WTC11 (cell line): ENCODE results near the gene NELFA. TPM values are rescaled to one million over a fixed set of nuclear protein-coding genes. Genes with fewer than 3 reads are reported as not detected.

ENCODE experiments used
- ATAC-seq: fragments of 200-7000 bp; cut with Tn5 transposase; 2 replicates; pipeline ENCODE4 v1.10.0; 2021; ENCODE audit warnings: mild to moderate bottlenecking, moderate library complexity
- CTCF ChIA-PET: fragments of 300-600 bp; sonication (Branson Sonifier 250); formaldehyde crosslinking; loops from one replicate; lab custom pipeline; 2021; ENCODE audit warnings: antibody characterized with exemption; lab: Charles Lee
- POLR2A ChIA-PET: fragments of 350-600 bp; sonication (Branson Sonifier 250); formaldehyde crosslinking; loops from one replicate; lab custom pipeline; 2021; ENCODE audit warnings: antibody characterized with exemption; lab: Charles Lee
- DNase-seq: peaks from one replicate; pipeline ENCODE4 v3.0.0; 2021; ENCODE audit warnings: low spot score
- H3K27ac Mint-ChIP-seq: 2 replicates; pipeline ENCODE4 v1.8.0; 2021; ENCODE audit warnings: mixed read lengths
- H3K27me3 Mint-ChIP-seq: 2 replicates; pipeline ENCODE4 v1.8.0; 2021; ENCODE audit warnings: low read depth, mild to moderate bottlenecking, moderate library complexity, mixed read lengths
- H3K36me3 Mint-ChIP-seq: 2 replicates; pipeline ENCODE4 v1.8.0; 2021; ENCODE audit warnings: mixed read lengths
- H3K4me1 Mint-ChIP-seq: 2 replicates; pipeline ENCODE4 v1.8.0; 2022; ENCODE audit warnings: mixed read lengths
- H3K4me3 Mint-ChIP-seq: 2 replicates; pipeline ENCODE4 v1.8.0; 2021; ENCODE audit warnings: mild to moderate bottlenecking, moderate library complexity, mixed read lengths
- H3K9me3 Mint-ChIP-seq: 2 replicates; pipeline ENCODE4 v1.8.0; 2021; ENCODE audit warnings: mixed read lengths
- CDX4 ChIP-seq: fragments of 250-450 bp; sonication (Bioruptor Pico); IDR thresholded peaks from 2 replicates; pipeline ENCODE4 v1.9.0; 2021; ENCODE audit warnings: moderate library complexity, mild to moderate bottlenecking, inconsistent platforms, borderline replicate concordance
- CTCF ChIP-seq: fragments of 200-600 bp; IDR thresholded peaks from 2 replicates; pipeline ENCODE4 v1.8.0; 2022; ENCODE audit warnings: antibody characterized with exemption
- ELF4 ChIP-seq: sonication (generic); formaldehyde crosslinking; IDR thresholded peaks from 2 replicates; pipeline ENCODE4 v1.8.1; 2022; ENCODE audit warnings: low read depth, mild to moderate bottlenecking, moderate library complexity, missing genetic modification reagents
- FOXJ3 ChIP-seq: sonication (generic); formaldehyde crosslinking; IDR thresholded peaks from 2 replicates; pipeline ENCODE4 v1.9.0; 2021; ENCODE audit warnings: missing genetic modification reagents, mild to moderate bottlenecking, borderline replicate concordance
- FOXK1 ChIP-seq: sonication (generic); formaldehyde crosslinking; IDR thresholded peaks from 2 replicates; pipeline ENCODE4 v1.8.0; 2022; ENCODE audit warnings: mild to moderate bottlenecking, moderate library complexity, missing genetic modification reagents
- FOXP1 ChIP-seq: sonication (generic); formaldehyde crosslinking; IDR thresholded peaks from 2 replicates; pipeline ENCODE4 v1.8.0; 2022; ENCODE audit warnings: missing genetic modification reagents, mild to moderate bottlenecking, moderate library complexity, borderline replicate concordance
- IRF2 ChIP-seq: sonication (generic); formaldehyde crosslinking; IDR thresholded peaks from 2 replicates; pipeline ENCODE4 v1.8.0; 2022; ENCODE audit warnings: low read depth, missing genetic modification reagents, borderline replicate concordance
- JUN ChIP-seq: sonication (generic); formaldehyde crosslinking; IDR thresholded peaks from 2 replicates; pipeline ENCODE4 v1.8.0; 2023; ENCODE audit warnings: mild to moderate bottlenecking, missing genetic modification reagents
- KAT7 ChIP-seq: sonication (generic); formaldehyde crosslinking; IDR thresholded peaks from 2 replicates; pipeline ENCODE4 v1.8.1; 2023; ENCODE audit warnings: missing genetic modification reagents, mild to moderate bottlenecking, borderline replicate concordance
- MXD4 ChIP-seq: fragments of 250-450 bp; sonication (Bioruptor Pico); IDR thresholded peaks from 2 replicates; pipeline ENCODE4 v1.8.0; 2021; ENCODE audit warnings: mild to moderate bottlenecking, moderate library complexity, borderline replicate concordance
- MYBL2 ChIP-seq: sonication (generic); formaldehyde crosslinking; IDR thresholded peaks from 2 replicates; pipeline ENCODE4 v1.8.1; 2023; ENCODE audit warnings: mild to moderate bottlenecking, moderate library complexity, missing genetic modification reagents
- NFATC4 ChIP-seq: fragments of 250-450 bp; sonication (Bioruptor Pico); IDR thresholded peaks from 2 replicates; pipeline ENCODE4 v1.9.0; 2021; ENCODE audit warnings: mild to moderate bottlenecking
- OVOL2 ChIP-seq: fragments of 250-450 bp; sonication (Bioruptor Pico); IDR thresholded peaks from 2 replicates; pipeline ENCODE4 v1.9.0; 2021; ENCODE audit warnings: mild to moderate bottlenecking, borderline replicate concordance
- PRRX2 ChIP-seq: fragments of 250-450 bp; sonication (Bioruptor Pico); IDR thresholded peaks from 2 replicates; pipeline ENCODE4 v1.8.0; 2021; ENCODE audit warnings: mild to moderate bottlenecking
- RORB ChIP-seq: fragments of 250-450 bp; sonication (Bioruptor Pico); IDR thresholded peaks from 2 replicates; pipeline ENCODE4 v1.9.0; 2021; ENCODE audit warnings: mild to moderate bottlenecking
- SMAD3 ChIP-seq: sonication (generic); formaldehyde crosslinking; IDR thresholded peaks from 2 replicates; pipeline ENCODE4 v1.8.0; 2022; ENCODE audit warnings: missing genetic modification reagents, mild to moderate bottlenecking, borderline replicate concordance
- SOX15 ChIP-seq: fragments of 250-450 bp; sonication (Bioruptor Pico); IDR thresholded peaks from 2 replicates; pipeline ENCODE4 v1.9.0; 2021; ENCODE audit warnings: mild to moderate bottlenecking
- TP53 ChIP-seq: sonication (generic); formaldehyde crosslinking; IDR thresholded peaks from 2 replicates; pipeline ENCODE4 v1.8.1; 2023; ENCODE audit warnings: mild to moderate bottlenecking, missing genetic modification reagents
- USF2 ChIP-seq: sonication (generic); formaldehyde crosslinking; IDR thresholded peaks from 2 replicates; pipeline ENCODE4 v1.8.1; 2023; ENCODE audit warnings: mild to moderate bottlenecking, missing genetic modification reagents, moderate library complexity
- ZMAT4 ChIP-seq: fragments of 250-450 bp; sonication (Bioruptor Pico); IDR thresholded peaks from 2 replicates; pipeline ENCODE4 v1.9.0; 2021; ENCODE audit warnings: mild to moderate bottlenecking
- ZNF121 ChIP-seq: sonication (generic); formaldehyde crosslinking; IDR thresholded peaks from 2 replicates; pipeline ENCODE4 v1.8.0; 2023; ENCODE audit warnings: missing genetic modification reagents
- ZNF263 ChIP-seq: sonication (generic); formaldehyde crosslinking; IDR thresholded peaks from 2 replicates; pipeline ENCODE4 v1.8.1; 2022; ENCODE audit warnings: low read depth, mild to moderate bottlenecking, moderate library complexity, missing genetic modification reagents
- ZNF416 ChIP-seq: fragments of 250-450 bp; sonication (Bioruptor Pico); IDR thresholded peaks from 2 replicates; pipeline ENCODE4 v1.9.0; 2021; ENCODE audit warnings: mild to moderate bottlenecking, inconsistent platforms
- total RNA-seq: library from RNA; stranded (reverse); gene quantifications from 3 replicates; pipeline ENCODE4 v1.2.3, GENCODE V29; 2021
- TF ChIP-seq, protein P1 (sequence below): sonication (generic); formaldehyde crosslinking; IDR thresholded peaks from 2 replicates; pipeline ENCODE4 v1.8.1; 2023; ENCODE audit warnings: mild to moderate bottlenecking, moderate library complexity, missing genetic modification reagents
- TF ChIP-seq, protein P2 (sequence below): sonication (generic); formaldehyde crosslinking; IDR thresholded peaks from 2 replicates; pipeline ENCODE4 v1.8.0; 2023; ENCODE audit warnings: missing genetic modification reagents, mild to moderate bottlenecking, borderline replicate concordance

NELFA gene
- total RNA-seq, 1 experiment from 2014 or later, result 72.6 TPM

GRCh38 chr4:2007804-2008670 is 737 bp downstream of the NELFA start:
- DNase-seq (no peak), ATAC-seq (no peak)
- ChIA-PET POLR2A (interaction anchor here (1.0 kb wide), 1 partner anchor 118 kb away, joined by 4 read pairs; no protein-coding TSS in a partner anchor), CTCF (interaction anchor here (0.6 to 1.3 kb wide), 4 partner anchors 10 to 212 kb away, joined by 3 to 4 read pairs (median 4); a partner anchor contains a TSS)
- Mint-ChIP-seq H3K4me1 (peaks cover 14% of the 10 kb centered on the region), H3K27ac (peak overlapping the region; percentile 72), H3K36me3 (peaks cover 14% of the 10 kb centered on the region), H3K27me3 (peaks cover 6% of the 10 kb centered on the region), H3K9me3 (no peaks in the 10 kb centered on the region), H3K4me3 (peak overlapping the region; percentile 85)
- TF ChIP-seq SMAD3 (no peak), SOX15 (CRISPR knock-in tag) (no peak), PRRX2 (no peak), KAT7 (no peak), JUN (CRISPR knock-in tag) (no peak), ZNF263 (no peak), USF2 (CRISPR knock-in tag) (no peak), MXD4 (CRISPR knock-in tag) (no peak), MYBL2 (no peak), CDX4 (CRISPR knock-in tag) (no peak), TP53 (CRISPR knock-in tag) (no peak), ZMAT4 (CRISPR knock-in tag) (no peak), OVOL2 (CRISPR knock-in tag) (no peak), IRF2 (CRISPR knock-in tag) (no peak), NFATC4 (CRISPR knock-in tag) (no peak), ZNF416 (no peak), FOXK1 (CRISPR knock-in tag) (no peak), ELF4 (no peak), FOXP1 (CRISPR knock-in tag) (no peak)
- TF ChIP-seq, protein P1, sequence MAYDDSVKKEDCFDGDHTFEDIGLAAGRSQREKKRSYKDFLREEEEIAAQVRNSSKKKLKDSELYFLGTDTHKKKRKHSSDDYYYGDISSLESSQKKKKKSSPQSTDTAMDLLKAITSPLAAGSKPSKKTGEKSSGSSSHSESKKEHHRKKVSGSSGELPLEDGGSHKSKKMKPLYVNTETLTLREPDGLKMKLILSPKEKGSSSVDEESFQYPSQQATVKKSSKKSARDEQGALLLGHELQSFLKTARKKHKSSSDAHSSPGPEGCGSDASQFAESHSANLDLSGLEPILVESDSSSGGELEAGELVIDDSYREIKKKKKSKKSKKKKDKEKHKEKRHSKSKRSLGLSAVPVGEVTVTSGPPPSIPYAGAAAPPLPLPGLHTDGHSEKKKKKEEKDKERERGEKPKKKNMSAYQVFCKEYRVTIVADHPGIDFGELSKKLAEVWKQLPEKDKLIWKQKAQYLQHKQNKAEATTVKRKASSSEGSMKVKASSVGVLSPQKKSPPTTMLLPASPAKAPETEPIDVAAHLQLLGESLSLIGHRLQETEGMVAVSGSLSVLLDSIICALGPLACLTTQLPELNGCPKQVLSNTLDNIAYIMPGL (CRISPR knock-in tag), result no peak

- Mint-ChIP-seq H3K27me3 (peaks cover 6% of the 10 kb centered on the region), H3K36me3 (peaks cover 22% of the 10 kb centered on the region), H3K9me3 (no peaks in the 10 kb centered on the region), H3K27ac (peak overlapping the region; percentile 72; the same call in 1 of the 2 replicates), H3K4me1 (peaks cover 14% of the 10 kb centered on the region), H3K4me3 (peak overlapping the region; percentile 85)
- ChIA-PET POLR2A (no interaction called here), CTCF (interaction anchor here (0.6 kb wide), 2 partner anchors 11 to 34 kb away, joined by 3 to 4 read pairs; no protein-coding TSS in a partner anchor)
- ATAC-seq (no peak), DNase-seq (no peak)
- TF ChIP-seq CTCF (no peak), ELF4 (no peak), RORB (CRISPR knock-in tag) (no peak), FOXJ3 (CRISPR knock-in tag) (no peak), ZNF121 (CRISPR knock-in tag) (no peak), TP53 (CRISPR knock-in tag) (no peak)
- TF ChIP-seq, protein P2, sequence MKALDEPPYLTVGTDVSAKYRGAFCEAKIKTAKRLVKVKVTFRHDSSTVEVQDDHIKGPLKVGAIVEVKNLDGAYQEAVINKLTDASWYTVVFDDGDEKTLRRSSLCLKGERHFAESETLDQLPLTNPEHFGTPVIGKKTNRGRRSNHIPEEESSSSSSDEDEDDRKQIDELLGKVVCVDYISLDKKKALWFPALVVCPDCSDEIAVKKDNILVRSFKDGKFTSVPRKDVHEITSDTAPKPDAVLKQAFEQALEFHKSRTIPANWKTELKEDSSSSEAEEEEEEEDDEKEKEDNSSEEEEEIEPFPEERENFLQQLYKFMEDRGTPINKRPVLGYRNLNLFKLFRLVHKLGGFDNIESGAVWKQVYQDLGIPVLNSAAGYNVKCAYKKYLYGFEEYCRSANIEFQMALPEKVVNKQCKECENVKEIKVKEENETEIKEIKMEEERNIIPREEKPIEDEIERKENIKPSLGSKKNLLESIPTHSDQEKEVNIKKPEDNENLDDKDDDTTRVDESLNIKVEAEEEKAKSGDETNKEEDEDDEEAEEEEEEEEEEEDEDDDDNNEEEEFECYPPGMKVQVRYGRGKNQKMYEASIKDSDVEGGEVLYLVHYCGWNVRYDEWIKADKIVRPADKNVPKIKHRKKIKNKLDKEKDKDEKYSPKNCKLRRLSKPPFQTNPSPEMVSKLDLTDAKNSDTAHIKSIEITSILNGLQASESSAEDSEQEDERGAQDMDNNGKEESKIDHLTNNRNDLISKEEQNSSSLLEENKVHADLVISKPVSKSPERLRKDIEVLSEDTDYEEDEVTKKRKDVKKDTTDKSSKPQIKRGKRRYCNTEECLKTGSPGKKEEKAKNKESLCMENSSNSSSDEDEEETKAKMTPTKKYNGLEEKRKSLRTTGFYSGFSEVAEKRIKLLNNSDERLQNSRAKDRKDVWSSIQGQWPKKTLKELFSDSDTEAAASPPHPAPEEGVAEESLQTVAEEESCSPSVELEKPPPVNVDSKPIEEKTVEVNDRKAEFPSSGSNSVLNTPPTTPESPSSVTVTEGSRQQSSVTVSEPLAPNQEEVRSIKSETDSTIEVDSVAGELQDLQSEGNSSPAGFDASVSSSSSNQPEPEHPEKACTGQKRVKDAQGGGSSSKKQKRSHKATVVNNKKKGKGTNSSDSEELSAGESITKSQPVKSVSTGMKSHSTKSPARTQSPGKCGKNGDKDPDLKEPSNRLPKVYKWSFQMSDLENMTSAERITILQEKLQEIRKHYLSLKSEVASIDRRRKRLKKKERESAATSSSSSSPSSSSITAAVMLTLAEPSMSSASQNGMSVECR (CRISPR knock-in tag), result no peak
These were observed 1.7 kb downstream of the NELFA start for GRCh38 chr4:2006956-2007653.
